ENCODE results near the gene NR5A1.

Gene NR5A1

DNA sequence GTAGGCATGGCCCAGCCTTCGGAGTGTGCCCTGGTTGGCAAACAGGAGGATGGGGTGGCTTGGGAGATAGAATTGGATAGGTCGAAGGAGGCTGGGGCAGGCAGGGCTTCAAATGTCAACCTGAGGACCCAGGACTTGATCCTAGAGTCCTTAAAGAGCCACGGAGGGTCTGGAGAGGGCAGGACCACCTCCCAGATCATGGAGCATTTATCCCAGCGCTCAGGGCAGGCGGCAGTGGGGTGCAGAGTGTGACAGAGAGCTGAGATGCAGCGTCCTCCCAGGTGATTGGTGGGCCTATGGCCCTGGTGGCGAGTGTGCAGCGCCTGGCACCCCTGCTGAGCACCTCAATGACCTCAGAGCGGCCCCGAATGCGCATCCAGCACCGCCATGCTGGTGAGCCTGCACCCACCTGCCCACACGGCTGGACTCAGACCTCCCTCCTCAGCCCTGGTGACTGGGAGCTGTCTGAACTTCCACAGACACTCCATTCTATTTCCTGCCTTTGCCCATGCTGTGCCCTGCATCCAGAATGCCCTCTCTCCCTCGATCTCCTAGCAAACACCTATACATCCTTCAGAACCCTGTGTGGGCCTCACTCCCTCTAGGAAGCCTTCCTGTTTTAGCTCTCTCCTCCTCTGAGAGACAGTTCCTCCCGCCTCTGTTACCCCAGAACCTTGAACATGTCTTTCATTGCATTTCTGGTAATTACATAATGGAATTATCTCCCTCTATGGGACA, 50.7 kb downstream of the NR5A1 start:
- Histone ChIP-seq H3K4me3 (ENCODE audit: low read length, poor library complexity, severe bottlenecking) (no peak overlapping the region), H2AFZ (ENCODE audit: low read length) (no peak overlapping the region), H4K20me1 (ENCODE audit: insufficient read depth, low read length, poor library complexity, severe bottlenecking) (no peaks in the 10 kb centered on the region), H3K9me2 (replicated peaks; ENCODE audit: low read depth, low read length) (no peaks in the 10 kb centered on the region), H3K9me3 (ENCODE audit: insufficient read depth, low read depth, low read length) (no peaks in the 10 kb centered on the region), H3K4me2 (ENCODE audit: low read depth, low read length, poor library complexity, severe bottlenecking) (no peak overlapping the region), H3K9ac (ENCODE audit: low read depth, low read length, poor library complexity, severe bottlenecking) (no peak overlapping the region), H3K79me2 (ENCODE audit: insufficient read depth, low read length) (no peaks in the 10 kb centered on the region), H3K36me3 (ENCODE audit: insufficient read depth, low read length) (no peaks in the 10 kb centered on the region), H3F3A (ENCODE audit: low read depth) (no peaks in the 10 kb centered on the region), H3K27me3 (ENCODE audit: insufficient read depth, low read length, poor library complexity, severe bottlenecking) (no peaks in the 10 kb centered on the region), H3K4me1 (ENCODE audit: insufficient read depth, low read length, poor library complexity, severe bottlenecking) (no peaks in the 10 kb centered on the region)
- TF ChIP-seq, protein P1, sequence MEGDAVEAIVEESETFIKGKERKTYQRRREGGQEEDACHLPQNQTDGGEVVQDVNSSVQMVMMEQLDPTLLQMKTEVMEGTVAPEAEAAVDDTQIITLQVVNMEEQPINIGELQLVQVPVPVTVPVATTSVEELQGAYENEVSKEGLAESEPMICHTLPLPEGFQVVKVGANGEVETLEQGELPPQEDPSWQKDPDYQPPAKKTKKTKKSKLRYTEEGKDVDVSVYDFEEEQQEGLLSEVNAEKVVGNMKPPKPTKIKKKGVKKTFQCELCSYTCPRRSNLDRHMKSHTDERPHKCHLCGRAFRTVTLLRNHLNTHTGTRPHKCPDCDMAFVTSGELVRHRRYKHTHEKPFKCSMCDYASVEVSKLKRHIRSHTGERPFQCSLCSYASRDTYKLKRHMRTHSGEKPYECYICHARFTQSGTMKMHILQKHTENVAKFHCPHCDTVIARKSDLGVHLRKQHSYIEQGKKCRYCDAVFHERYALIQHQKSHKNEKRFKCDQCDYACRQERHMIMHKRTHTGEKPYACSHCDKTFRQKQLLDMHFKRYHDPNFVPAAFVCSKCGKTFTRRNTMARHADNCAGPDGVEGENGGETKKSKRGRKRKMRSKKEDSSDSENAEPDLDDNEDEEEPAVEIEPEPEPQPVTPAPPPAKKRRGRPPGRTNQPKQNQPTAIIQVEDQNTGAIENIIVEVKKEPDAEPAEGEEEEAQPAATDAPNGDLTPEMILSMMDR (conservative IDR thresholded peaks at IDR 0.05; ENCODE audit: low read length), result no peak
- no peak for TF ChIP-seq EZH2phosphoT487 (IDR thresholded peaks at IDR 0.05; ENCODE audit: borderline replicate concordance)

DNA sequence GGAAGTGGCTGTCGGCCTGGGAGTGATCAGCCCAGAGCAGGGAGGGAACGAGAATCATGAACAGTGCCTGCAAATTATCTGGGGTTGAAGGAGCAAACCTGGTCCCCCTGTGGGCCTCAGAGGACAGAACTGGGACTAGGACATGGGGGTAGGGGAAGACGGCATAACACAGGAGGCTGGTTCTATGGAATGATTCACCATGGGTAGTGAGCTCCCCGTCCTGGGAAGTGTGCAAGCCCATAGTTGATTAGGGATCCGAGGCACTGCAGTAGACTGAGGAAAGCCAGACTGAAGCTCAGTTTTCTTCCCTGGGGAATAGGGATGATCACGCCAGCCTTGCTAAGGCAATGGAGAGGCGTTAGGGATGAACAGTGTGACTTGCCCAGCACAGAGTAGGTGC, 51.4 kb downstream of the NR5A1 start:
- Histone ChIP-seq H3K79me2 (ENCODE audit: insufficient read depth, low read length) (no peaks in the 10 kb centered on the region), H2AFZ (ENCODE audit: low read length) (no peak overlapping the region), H3K9ac (ENCODE audit: low read depth, low read length, poor library complexity, severe bottlenecking) (no peak overlapping the region), H4K20me1 (ENCODE audit: insufficient read depth, low read length, poor library complexity, severe bottlenecking) (no peaks in the 10 kb centered on the region), H3K27me3 (ENCODE audit: insufficient read depth, low read length, poor library complexity, severe bottlenecking) (no peaks in the 10 kb centered on the region), H3F3A (ENCODE audit: low read depth) (no peaks in the 10 kb centered on the region), H3K9me3 (ENCODE audit: insufficient read depth, low read depth, low read length) (no peaks in the 10 kb centered on the region), H3K4me3 (ENCODE audit: low read length, poor library complexity, severe bottlenecking) (no peak overlapping the region), H3K4me1 (ENCODE audit: insufficient read depth, low read length, poor library complexity, severe bottlenecking) (no peaks in the 10 kb centered on the region), H3K36me3 (ENCODE audit: insufficient read depth, low read length) (no peaks in the 10 kb centered on the region), H3K9me2 (replicated peaks; ENCODE audit: low read depth, low read length) (no peaks in the 10 kb centered on the region), H3K4me2 (ENCODE audit: low read depth, low read length, poor library complexity, severe bottlenecking) (no peak overlapping the region)
- TF ChIP-seq EZH2phosphoT487 (IDR thresholded peaks at IDR 0.05; ENCODE audit: borderline replicate concordance), result no peak
- TF ChIP-seq, protein P1 (conservative IDR thresholded peaks at IDR 0.05; ENCODE audit: low read length), result no peak

DNA sequence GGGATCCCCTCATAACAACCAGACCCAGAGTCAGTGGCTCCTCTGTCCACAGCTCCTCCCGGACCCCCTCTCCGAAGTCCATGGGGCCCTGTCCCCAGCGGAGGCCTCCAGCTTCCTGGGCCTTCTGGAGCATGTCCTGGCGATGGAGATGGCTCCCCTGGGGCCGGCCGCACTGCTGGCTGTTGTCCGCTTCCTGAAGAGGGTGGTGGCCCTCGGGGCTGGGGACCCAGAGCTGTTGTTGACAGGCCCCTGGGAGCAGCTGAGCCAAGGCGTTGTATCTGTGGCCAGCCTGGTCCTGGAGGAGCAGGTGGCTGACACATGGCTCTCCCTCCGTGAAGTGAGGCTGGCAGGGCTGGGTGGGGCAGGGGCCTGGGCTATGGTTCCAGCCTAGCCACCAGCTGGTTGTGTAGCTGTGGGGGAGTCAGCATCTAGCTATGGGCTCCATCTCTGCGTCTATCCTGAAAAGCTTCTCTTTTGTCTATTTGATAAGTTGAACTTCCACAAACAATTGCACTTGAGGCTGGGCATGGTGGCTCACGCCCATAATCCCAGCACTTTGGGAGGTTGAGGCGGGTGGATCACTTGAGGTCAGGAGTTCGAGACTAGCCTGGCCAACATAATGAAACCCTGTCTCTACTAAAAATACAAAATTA, 52.3 kb downstream of the NR5A1 start:
- H3K36me3 ChIP-seq (ENCODE audit: insufficient read depth, low read length), result no peaks in the 10 kb centered on the region
- no peaks in the 10 kb centered on the region for H3K4me1 ChIP-seq (ENCODE audit: insufficient read depth, low read length, poor library complexity, severe bottlenecking)
- H3K4me2 ChIP-seq (ENCODE audit: low read depth, low read length, poor library complexity, severe bottlenecking), result no peak overlapping the region
- no peak overlapping the region for H3K9ac ChIP-seq (ENCODE audit: low read depth, low read length, poor library complexity, severe bottlenecking)
- TF ChIP-seq EZH2phosphoT487 (IDR thresholded peaks at IDR 0.05; ENCODE audit: borderline replicate concordance), result no peak
- TF ChIP-seq, protein P1 (conservative IDR thresholded peaks at IDR 0.05; ENCODE audit: low read length), result no peak
- H3K4me3 ChIP-seq (ENCODE audit: low read length, poor library complexity, severe bottlenecking), result no peak overlapping the region
- no peaks in the 10 kb centered on the region for H3K79me2 ChIP-seq (ENCODE audit: insufficient read depth, low read length)
- H3F3A ChIP-seq (ENCODE audit: low read depth), result no peaks in the 10 kb centered on the region
- no peaks in the 10 kb centered on the region for H4K20me1 ChIP-seq (ENCODE audit: insufficient read depth, low read length, poor library complexity, severe bottlenecking)
- H3K27me3 ChIP-seq (ENCODE audit: insufficient read depth, low read length, poor library complexity, severe bottlenecking), result no peaks in the 10 kb centered on the region
- H2AFZ ChIP-seq (ENCODE audit: low read length), result no peak overlapping the region
- no peaks in the 10 kb centered on the region for H3K9me3 ChIP-seq (ENCODE audit: insufficient read depth, low read depth, low read length)
- no peaks in the 10 kb centered on the region for H3K9me2 ChIP-seq (replicated peaks; ENCODE audit: low read depth, low read length)
